Measurements from ENCODE around the gene MAB21L4. TPM values are rescaled to one million over a fixed set of nuclear protein-coding genes. Genes with fewer than 3 reads are reported as not detected.

MAB21L4 gene
- total RNA-seq, 1 donor from 2014 or later, result 148 TPM

Other genes starting within 250 kb of the MAB21L4 start
- gene AQP12B, start 213.3 kb downstream of the MAB21L4 start, total RNA-seq, result not detected
- not detected for gene AQP12A, start 204.3 kb downstream of the MAB21L4 start, total RNA-seq
- 0.12 TPM for gene KIF1A, start 75.9 kb downstream of the MAB21L4 start, total RNA-seq
- gene AGXT, start 27.3 kb downstream of the MAB21L4 start, total RNA-seq, result not detected
- 0.12 TPM for gene CROCC2, start 10.2 kb upstream of the MAB21L4 start, total RNA-seq
- gene SNED1, start 102.5 kb upstream of the MAB21L4 start, total RNA-seq, result 3.9 TPM
- gene MTERF4, start 206.1 kb upstream of the MAB21L4 start, total RNA-seq, result 23.7 TPM